ENCODE data around the gene PTTG1IP. TPM values are rescaled to one million over a fixed set of nuclear protein-coding genes. Genes with fewer than 3 reads are reported as not detected.

Gene PTTG1IP
- polyA plus RNA-seq, 1 experiment = 249 TPM

DNA sequence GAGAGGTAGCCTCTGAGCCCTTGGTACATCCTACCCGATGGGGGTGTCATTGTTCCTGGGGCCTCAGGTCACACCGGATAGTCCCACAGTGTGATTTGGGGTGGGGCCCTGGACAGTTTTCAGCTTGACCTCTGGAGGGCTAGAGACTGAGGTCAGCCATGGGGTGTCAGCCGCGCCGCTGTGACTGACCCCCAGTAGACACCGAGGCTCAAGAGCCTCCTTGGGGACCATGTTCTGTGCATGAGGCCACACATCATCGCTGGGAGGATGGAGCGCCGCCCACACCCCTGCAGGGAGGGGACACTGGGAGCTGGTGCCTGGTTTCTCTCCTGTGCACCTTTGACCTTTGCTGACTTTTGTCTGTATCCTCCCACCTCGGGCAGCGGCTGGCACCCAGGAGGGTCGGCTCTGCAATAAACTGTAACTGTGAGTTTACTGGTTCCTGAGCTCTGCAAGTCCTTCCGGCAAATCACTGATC is 24.6 kb upstream of the PTTG1IP start:
- Histone ChIP-seq H3K9me3 (ENCODE audit: control insufficient read depth, insufficient read depth, low read length) (peaks cover 12% of the 10 kb centered on the region; the same call in 1 of the 2 replicates), H3K27ac (ENCODE audit: low read depth, low read length) (no peak overlapping the region), H3K27me3 (ENCODE audit: control insufficient read depth, insufficient read depth, low read length) (peaks cover 49% of the 10 kb centered on the region), H3K4me3 (ENCODE audit: low read depth, low read length) (no peak overlapping the region)
- ChIA-PET POLR2A (no interaction called here), CTCF (no interaction called here)
- no peak for DNase-seq (ENCODE audit: low read depth, low spot score)
- TF ChIP-seq, protein P1, sequence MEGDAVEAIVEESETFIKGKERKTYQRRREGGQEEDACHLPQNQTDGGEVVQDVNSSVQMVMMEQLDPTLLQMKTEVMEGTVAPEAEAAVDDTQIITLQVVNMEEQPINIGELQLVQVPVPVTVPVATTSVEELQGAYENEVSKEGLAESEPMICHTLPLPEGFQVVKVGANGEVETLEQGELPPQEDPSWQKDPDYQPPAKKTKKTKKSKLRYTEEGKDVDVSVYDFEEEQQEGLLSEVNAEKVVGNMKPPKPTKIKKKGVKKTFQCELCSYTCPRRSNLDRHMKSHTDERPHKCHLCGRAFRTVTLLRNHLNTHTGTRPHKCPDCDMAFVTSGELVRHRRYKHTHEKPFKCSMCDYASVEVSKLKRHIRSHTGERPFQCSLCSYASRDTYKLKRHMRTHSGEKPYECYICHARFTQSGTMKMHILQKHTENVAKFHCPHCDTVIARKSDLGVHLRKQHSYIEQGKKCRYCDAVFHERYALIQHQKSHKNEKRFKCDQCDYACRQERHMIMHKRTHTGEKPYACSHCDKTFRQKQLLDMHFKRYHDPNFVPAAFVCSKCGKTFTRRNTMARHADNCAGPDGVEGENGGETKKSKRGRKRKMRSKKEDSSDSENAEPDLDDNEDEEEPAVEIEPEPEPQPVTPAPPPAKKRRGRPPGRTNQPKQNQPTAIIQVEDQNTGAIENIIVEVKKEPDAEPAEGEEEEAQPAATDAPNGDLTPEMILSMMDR (IDR thresholded peaks at IDR 0.05; ENCODE audit: low read depth, low read length) = no peak

DNA sequence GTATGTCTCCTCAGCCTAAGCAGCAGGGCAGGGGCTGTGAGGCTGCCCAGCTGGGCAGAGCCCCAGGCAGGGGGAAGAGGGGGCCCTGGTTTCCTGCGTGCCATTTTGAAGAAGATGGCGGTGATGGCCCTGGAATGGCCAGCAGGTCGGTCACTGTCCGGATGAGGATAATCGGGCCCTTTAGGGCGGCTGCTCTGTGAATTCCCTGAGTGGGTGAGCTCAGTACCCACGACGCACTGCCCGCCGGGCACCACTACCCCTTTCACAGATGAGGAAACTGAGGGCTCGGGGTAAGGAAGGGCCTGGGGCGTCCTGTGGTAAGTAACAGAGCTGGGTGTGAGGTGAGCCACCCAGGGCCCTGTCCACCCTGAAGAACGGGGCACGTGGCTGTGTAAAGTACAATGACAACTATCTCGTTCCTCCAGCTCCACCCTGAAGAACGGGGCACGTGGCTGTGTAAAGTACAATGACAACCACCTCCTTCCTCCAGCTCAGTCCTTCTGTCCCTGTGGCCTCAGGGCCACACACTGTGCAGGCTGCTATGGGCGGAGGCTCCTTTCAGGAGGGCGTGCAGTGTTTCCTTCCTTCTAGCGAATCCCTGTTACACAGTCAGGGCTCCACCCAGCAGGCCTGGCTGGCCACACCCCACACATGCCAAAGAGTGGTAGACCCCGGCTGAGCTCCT is 24.0 kb upstream of the PTTG1IP start:
- DNase-seq (ENCODE audit: low read depth, low spot score) = no peak
- POLR2A ChIA-PET = interaction anchor here (1.1 kb wide), 1 partner anchor 24 kb away, joined by 3 read pairs; the partner anchor contains the start of gene PTTG1IP
- Histone ChIP-seq H3K4me3 (ENCODE audit: low read depth, low read length) (no peak overlapping the region), H3K27ac (ENCODE audit: low read depth, low read length) (no peak overlapping the region), H3K9me3 (ENCODE audit: control insufficient read depth, insufficient read depth, low read length) (peaks cover 7% of the 10 kb centered on the region; the same call in 1 of the 2 replicates), H3K27me3 (ENCODE audit: control insufficient read depth, insufficient read depth, low read length) (peaks cover 47% of the 10 kb centered on the region)
- TF ChIP-seq, protein P1 (IDR thresholded peaks at IDR 0.05; ENCODE audit: low read depth, low read length) = no peak
- CTCF ChIA-PET = no interaction called here

DNA sequence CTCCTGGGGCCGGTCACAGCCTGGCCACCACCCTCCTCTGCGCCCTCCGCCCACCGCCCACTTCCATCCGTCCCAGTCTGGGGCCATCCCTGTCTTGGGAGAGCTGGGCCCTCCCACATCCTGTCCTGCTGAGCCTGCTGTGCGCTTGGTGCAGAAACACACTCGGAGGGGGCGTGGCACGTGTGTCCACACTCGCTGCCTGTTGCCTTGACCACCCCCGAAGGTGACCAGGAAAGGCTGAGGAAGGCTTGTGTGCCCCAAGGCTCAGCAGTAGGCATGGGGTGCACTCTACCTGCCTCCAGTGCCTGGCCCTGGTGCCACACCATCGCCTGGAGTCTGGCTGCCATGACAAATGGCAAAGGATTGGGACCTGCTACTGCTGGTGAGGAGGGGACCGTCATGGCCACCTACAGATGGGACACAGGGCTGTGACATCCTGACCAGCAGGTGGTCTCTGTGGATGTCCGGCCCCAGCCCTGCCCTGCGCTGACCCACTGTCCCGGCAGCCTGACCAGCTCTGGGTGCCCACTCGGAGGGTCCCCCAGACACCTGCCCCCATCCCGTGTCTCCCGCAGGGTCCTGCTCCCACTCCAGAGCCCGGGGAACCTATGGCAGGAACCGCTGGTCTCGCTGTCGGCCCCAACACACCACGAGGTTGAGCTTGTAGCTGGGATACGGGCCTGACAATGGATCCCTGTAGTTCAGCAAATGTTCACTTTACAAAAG is 23.2 kb upstream of the PTTG1IP start:
- Histone ChIP-seq H3K9me3 (ENCODE audit: control insufficient read depth, insufficient read depth, low read length) (peaks cover 7% of the 10 kb centered on the region; the same call in 1 of the 2 replicates), H3K27me3 (ENCODE audit: control insufficient read depth, insufficient read depth, low read length) (peaks cover 52% of the 10 kb centered on the region), H3K4me3 (ENCODE audit: low read depth, low read length) (no peak overlapping the region), H3K27ac (ENCODE audit: low read depth, low read length) (no peak overlapping the region)
- no peak for DNase-seq (ENCODE audit: low read depth, low spot score)
- CTCF ChIA-PET = no interaction called here
- TF ChIP-seq, protein P1 (IDR thresholded peaks at IDR 0.05; ENCODE audit: low read depth, low read length) = no peak
- POLR2A ChIA-PET = interaction anchor here (1.1 kb wide), 1 partner anchor 23 kb away, joined by 3 read pairs; the partner anchor contains the start of gene PTTG1IP

DNA sequence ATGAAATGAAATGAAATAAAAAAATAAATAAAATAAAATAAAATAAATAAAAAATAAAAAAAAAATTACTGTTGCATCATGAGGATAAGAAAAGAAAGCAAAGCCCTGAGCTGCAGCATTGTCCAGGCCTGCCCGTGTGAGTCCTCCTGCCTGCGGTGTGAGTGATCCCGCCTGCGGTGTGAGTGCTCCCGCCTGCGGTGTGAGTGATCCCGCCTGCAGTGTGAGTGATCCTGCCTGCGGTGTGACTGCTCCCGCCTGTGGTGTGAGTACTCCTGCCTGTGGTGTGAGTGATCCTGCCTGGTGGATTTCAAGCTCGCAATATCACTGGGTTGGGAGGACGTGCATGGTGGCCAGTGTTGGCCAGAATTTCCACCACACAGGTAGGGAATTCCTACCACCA is 22.4 kb upstream of the PTTG1IP start:
- H3K27me3 ChIP-seq (ENCODE audit: control insufficient read depth, insufficient read depth, low read length) = peaks cover 56% of the 10 kb centered on the region

More for the DNA sequence above, 22.4 kb upstream of the PTTG1IP start:
- Histone ChIP-seq H3K9me3 (ENCODE audit: control insufficient read depth, insufficient read depth, low read length) (peaks cover 7% of the 10 kb centered on the region; the same call in 1 of the 2 replicates), H3K27ac (ENCODE audit: low read depth, low read length) (no peak overlapping the region), H3K4me3 (ENCODE audit: low read depth, low read length) (no peak overlapping the region)
- no peak for DNase-seq (ENCODE audit: low read depth, low spot score)
- TF ChIP-seq, protein P1 (IDR thresholded peaks at IDR 0.05; ENCODE audit: low read depth, low read length) = no peak
- CTCF ChIA-PET = interaction anchor here (0.5 to 2.8 kb wide), 3 partner anchors 35 to 241 kb away, joined by 3 to 8 read pairs (median 6); no protein-coding TSS in a partner anchor
- POLR2A ChIA-PET = no interaction called here

Measured in AG04450 (cell line).